GM12864 (cell line): ENCODE data around the gene KRT76.

ENCODE experiments used
- DNase-seq: peaks from one replicate; pipeline ENCODE4 v3.0.0-alpha.2; 2011; ENCODE audit warnings: low read depth
- H3K4me3 ChIP-seq: 2 replicates; pipeline ENCODE4 v1.5.1; 2011; ENCODE audit warnings: mild to moderate bottlenecking, low read depth, low read length, control low read depth
- TF ChIP-seq, protein P1 (sequence below): IDR thresholded peaks from 2 replicates; pipeline ENCODE4 v1.5.1; 2011; ENCODE audit warnings: low read depth, mild to moderate bottlenecking, moderate library complexity, low read length, control low read depth, inconsistent platforms; ENCODE audit errors: missing control alignments

Gene KRT76

GRCh38 chr12:52759695-52760094, 17.4 kb downstream of the KRT76 start:
- DNase-seq = no peak
- TF ChIP-seq, protein P1, sequence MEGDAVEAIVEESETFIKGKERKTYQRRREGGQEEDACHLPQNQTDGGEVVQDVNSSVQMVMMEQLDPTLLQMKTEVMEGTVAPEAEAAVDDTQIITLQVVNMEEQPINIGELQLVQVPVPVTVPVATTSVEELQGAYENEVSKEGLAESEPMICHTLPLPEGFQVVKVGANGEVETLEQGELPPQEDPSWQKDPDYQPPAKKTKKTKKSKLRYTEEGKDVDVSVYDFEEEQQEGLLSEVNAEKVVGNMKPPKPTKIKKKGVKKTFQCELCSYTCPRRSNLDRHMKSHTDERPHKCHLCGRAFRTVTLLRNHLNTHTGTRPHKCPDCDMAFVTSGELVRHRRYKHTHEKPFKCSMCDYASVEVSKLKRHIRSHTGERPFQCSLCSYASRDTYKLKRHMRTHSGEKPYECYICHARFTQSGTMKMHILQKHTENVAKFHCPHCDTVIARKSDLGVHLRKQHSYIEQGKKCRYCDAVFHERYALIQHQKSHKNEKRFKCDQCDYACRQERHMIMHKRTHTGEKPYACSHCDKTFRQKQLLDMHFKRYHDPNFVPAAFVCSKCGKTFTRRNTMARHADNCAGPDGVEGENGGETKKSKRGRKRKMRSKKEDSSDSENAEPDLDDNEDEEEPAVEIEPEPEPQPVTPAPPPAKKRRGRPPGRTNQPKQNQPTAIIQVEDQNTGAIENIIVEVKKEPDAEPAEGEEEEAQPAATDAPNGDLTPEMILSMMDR = no peak
- no peak overlapping the region for H3K4me3 ChIP-seq

DNA sequence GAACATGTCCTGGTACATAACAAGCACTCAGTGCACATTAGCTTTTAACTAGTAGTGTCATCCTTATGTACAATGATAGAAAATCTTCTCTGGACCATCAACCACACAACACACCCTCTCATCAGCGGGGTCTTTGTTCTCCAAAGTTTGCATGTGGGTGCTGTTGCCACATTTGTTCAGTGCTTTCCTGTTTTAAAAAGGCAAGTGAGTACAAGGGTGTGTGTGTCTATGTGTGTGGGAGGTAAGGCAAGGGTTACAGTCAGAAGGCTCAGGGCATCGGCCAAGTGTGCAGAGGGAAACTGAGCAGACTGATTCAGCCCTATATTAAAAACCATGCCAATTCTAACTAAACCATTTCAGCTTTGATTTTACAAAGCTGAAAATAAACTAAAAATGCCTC, 17.9 kb downstream of the KRT76 start:
- TF ChIP-seq, protein P1 = no peak
- DNase-seq = no peak
- H3K4me3 ChIP-seq = no peak overlapping the region

DNA sequence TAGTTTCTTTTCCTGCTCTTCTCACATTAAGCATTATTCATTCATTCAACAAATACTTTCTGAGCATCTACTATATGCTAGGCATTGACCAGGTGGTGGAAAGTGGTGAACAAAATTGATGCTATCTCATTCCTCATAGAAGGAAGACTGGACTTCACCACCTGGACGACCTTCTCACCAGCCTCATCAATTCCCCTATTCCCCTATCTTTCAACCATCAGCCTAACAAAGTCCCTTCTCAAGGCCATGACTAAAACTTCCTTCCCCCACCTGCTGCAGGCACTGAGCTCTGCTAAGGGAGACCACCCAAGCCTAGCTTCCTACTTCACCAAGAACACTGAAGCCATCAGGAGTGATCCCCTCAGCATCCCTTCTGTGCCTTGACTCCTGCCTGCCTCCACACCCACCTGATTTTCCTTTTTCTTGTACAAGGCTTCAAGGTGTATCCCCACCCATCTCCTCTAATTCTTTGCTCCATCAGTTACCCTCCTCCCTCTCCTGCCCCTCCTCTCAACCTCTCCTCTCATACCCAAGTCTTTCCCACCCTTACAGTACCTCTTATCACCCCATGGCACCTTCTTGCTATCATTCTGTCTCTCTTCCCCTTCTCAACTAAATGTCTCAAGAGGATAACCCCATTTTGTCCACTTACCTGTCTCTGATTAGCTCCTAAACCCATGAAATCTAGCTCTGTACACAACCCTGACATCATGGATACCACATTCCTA, 19.5 kb downstream of the KRT76 start:
- H3K4me3 ChIP-seq = no peak overlapping the region
- TF ChIP-seq, protein P1 = no peak
- DNase-seq = no peak

- TF ChIP-seq, protein P1 = no peak
- no peak for DNase-seq
- H3K4me3 ChIP-seq = no peak overlapping the region
These were observed 20.7 kb downstream of the KRT76 start for GRCh38 chr12:52756281-52756960.

- no peak for DNase-seq
- TF ChIP-seq, protein P1 = no peak
- H3K4me3 ChIP-seq = no peak overlapping the region
These were observed 21.6 kb downstream of the KRT76 start for GRCh38 chr12:52755533-52755932.

- no peak overlapping the region for H3K4me3 ChIP-seq
- no peak for DNase-seq
- TF ChIP-seq, protein P1 = no peak
These were observed 23.0 kb downstream of the KRT76 start for GRCh38 chr12:52754135-52754534.

- TF ChIP-seq, protein P1 = no peak
- H3K4me3 ChIP-seq = no peak overlapping the region
- DNase-seq = no peak
These were observed 23.9 kb downstream of the KRT76 start for GRCh38 chr12:52753283-52753682.
